HG03095 (cell line): ENCODE data around the gene FAF2.

Experiments
- ATAC-seq: cut with Tn5 transposase; IDR thresholded peaks from one replicate; pipeline ENCODE4 v1.9.1; 2021; ENCODE audit warnings: moderate library complexity; ENCODE audit not compliant: unreplicated experiment

Gene FAF2

GRCh38 chr5:176500511-176500910 is 52.3 kb downstream of the FAF2 start:
- ATAC-seq: no peak

- ATAC-seq: no peak
Observed at GRCh38 chr5:176501333-176501732, 53.1 kb downstream of the FAF2 start.

GRCh38 chr5:176503496-176503895 is 55.3 kb downstream of the FAF2 start:
- ATAC-seq: no peak

- no peak for ATAC-seq
Observed at GRCh38 chr5:176507911-176508310, 59.7 kb downstream of the FAF2 start.

- no peak for ATAC-seq
Observed at GRCh38 chr5:176508603-176509002, 60.4 kb downstream of the FAF2 start.

- ATAC-seq: no peak
Observed at GRCh38 chr5:176513788-176514187, 65.6 kb downstream of the FAF2 start.

GRCh38 chr5:176514244-176514950 is 66.2 kb downstream of the FAF2 start:
- no peak for ATAC-seq

- ATAC-seq: no peak
Observed at GRCh38 chr5:176515396-176515795, 67.2 kb downstream of the FAF2 start.

GRCh38 chr5:176517053-176517661 is 69.0 kb downstream of the FAF2 start:
- no peak for ATAC-seq

- ATAC-seq: no peak
Observed at GRCh38 chr5:176519810-176520720, 71.9 kb downstream of the FAF2 start.

- ATAC-seq: no peak
Observed at GRCh38 chr5:176521286-176521685, 73.1 kb downstream of the FAF2 start.

GRCh38 chr5:176521699-176522263 is 73.6 kb downstream of the FAF2 start:
- ATAC-seq: no peak

GRCh38 chr5:176524138-176524537 is 76.0 kb downstream of the FAF2 start:
- no peak for ATAC-seq

- no peak for ATAC-seq
Observed at GRCh38 chr5:176524987-176525386, 76.8 kb downstream of the FAF2 start.

- no peak for ATAC-seq
Observed at GRCh38 chr5:176525677-176526076, 77.5 kb downstream of the FAF2 start.

- no peak for ATAC-seq
Observed at GRCh38 chr5:176526462-176526861, 78.3 kb downstream of the FAF2 start.

- ATAC-seq: no peak
Observed at GRCh38 chr5:176527246-176528222, 79.3 kb downstream of the FAF2 start.

GRCh38 chr5:176528301-176528700 is 80.1 kb downstream of the FAF2 start:
- no peak for ATAC-seq

- no peak for ATAC-seq
Observed at GRCh38 chr5:176528761-176529115, 80.6 kb downstream of the FAF2 start.

GRCh38 chr5:176529116-176529740 is 81.0 kb downstream of the FAF2 start:
- ATAC-seq: no peak
